H7 (cell line): Measurements from ENCODE around the gene S1PR2. TPM values are rescaled to one million over a fixed set of nuclear protein-coding genes. Genes with fewer than 3 reads are reported as not detected.

Source experiments
- DNase-seq: peaks from one replicate; pipeline ENCODE4 v3.0.0; 2012
- H3K27me3 ChIP-seq: 2 replicates; pipeline ENCODE4 v1.6.0; 2011; ENCODE audit warnings: mild to moderate bottlenecking, low read length; ENCODE audit not compliant: control insufficient read depth, insufficient read depth
- H3K36me3 ChIP-seq: replicated peaks from 2 replicates; pipeline ENCODE4 v1.5.1; 2011; ENCODE audit warnings: low read length; ENCODE audit not compliant: control insufficient read depth, insufficient read depth
- H3K4me3 ChIP-seq: 2 replicates; pipeline ENCODE4 v1.5.1; 2011; ENCODE audit warnings: low read depth, mild to moderate bottlenecking, control low read depth, low read length, moderate library complexity; ENCODE audit not compliant: insufficient read depth
- total RNA-seq: library from RNA; depleted of rRNA; stranded (reverse); fragments of >200 nt; shearing (Covaris generic); gene quantifications from 2 replicates; pipeline ENCODE4 v1.2.3, GENCODE V29; 2014; rRNA removed

Gene S1PR2, protein sequence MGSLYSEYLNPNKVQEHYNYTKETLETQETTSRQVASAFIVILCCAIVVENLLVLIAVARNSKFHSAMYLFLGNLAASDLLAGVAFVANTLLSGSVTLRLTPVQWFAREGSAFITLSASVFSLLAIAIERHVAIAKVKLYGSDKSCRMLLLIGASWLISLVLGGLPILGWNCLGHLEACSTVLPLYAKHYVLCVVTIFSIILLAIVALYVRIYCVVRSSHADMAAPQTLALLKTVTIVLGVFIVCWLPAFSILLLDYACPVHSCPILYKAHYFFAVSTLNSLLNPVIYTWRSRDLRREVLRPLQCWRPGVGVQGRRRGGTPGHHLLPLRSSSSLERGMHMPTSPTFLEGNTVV
- total RNA-seq, result 7.4 and 8.9 TPM in 2 replicates

DNA sequence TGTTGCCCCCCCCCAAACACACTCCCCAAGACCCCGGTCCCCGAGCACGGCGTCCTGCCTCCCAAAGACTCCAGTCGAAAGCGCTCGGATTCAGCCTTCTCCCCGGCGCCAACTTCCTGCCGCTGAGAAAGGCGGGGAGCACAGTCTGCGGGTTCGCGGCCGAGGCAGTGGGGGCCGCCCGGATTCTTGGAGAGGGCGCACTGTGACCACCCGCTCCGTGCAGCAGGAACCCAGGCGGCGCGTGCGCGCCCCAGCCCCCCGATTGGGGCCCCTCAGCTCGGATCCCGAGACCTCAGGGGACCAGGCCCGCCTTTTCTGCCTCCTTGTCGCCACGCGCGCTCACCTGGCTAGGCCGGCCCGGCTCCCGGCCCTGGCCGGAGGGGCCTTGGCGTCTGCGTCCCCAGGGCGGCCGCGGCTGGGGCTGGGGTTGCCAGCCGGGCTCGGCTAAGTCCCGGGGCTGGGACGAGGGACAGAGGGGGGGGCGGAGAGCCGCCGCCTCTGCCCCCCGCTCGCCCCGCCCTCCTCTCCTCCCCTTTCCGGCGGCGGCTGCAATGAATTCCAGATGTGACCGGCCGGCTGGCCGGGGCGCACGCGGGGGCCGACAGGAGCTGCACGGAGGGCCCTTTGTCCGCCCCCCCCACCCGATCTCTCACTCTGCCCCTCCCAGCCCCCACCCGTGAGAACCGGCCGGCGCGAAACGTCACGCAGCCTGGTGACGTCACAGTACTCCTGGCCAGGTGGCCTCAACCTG is at the start of gene S1PR2:
TSS of gene S1PR2 (minus strand) at position 471 of the 751 bp plus-strand sequence. CDS start 6,426 bp downstream, outside the sequence.
- DNase-seq, result peak; percentile 98
- Histone ChIP-seq H3K36me3 (no peaks in the 10 kb centered on the region), H3K27me3 (peaks cover 10% of the 10 kb centered on the region), H3K4me3 (peak within 1 kb of the TSS; percentile 88)

DNA sequence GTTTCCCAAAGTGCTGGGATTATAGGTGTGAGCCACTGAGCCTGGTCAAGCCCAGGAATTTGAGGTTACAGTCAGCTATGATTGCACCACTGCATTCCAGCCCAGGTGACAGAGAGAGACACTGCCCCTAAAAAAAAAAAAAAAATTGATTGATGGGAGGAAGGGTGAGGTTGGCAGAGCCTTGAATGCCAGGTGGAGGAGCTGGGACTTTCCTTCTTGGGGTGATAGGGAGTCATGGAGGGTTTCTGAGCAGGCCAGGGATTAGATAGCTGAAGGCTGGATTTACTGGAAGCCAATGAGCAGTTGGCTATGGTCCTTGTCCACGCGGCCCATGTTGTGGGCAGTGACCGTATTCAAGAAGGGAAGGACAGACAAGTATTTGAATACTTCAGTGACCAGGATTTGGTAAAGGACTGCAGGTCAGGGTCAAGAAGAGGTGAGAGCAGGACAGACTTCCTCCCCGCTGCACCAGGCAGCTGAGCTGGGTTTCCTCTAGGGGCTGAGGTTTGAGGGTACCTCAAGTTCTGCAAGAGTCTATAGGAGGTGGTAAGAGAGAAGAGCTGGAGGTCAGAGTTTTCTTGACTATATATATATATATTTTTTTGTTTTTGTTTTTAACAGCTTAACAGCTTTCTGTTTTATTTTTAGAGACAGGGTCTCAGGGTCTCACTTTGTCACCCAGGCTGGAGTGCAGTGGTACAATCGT is 48.8 kb upstream of the S1PR2 start:
- H3K36me3 ChIP-seq, result no peaks in the 10 kb centered on the region
- DNase-seq, result peak; percentile 15
- H3K27me3 ChIP-seq, result no peaks in the 10 kb centered on the region
- no peak overlapping the region for H3K4me3 ChIP-seq

DNA sequence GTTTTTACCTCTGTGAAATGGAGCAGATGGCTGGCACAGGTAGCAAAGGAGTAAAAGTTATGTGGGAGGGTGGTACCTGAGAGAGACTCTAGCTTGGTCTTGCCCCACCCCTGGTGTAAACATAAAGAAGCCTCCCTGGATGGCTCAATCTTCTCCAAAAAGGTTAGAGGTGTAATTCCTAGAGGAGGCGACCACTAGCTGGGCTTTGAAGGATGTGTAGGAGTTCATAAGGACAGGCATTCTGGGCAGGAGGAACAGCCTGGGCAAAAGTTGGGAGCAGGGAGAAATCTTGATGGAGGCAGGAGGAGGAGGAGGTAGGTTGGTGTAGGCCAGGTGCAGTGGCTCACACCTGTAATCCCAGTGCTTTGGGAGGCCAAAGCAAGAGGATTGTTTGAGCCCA is 47.8 kb upstream of the S1PR2 start:
- no peak for DNase-seq
- no peak overlapping the region for H3K4me3 ChIP-seq
- H3K27me3 ChIP-seq, result no peaks in the 10 kb centered on the region
- no peaks in the 10 kb centered on the region for H3K36me3 ChIP-seq

DNA sequence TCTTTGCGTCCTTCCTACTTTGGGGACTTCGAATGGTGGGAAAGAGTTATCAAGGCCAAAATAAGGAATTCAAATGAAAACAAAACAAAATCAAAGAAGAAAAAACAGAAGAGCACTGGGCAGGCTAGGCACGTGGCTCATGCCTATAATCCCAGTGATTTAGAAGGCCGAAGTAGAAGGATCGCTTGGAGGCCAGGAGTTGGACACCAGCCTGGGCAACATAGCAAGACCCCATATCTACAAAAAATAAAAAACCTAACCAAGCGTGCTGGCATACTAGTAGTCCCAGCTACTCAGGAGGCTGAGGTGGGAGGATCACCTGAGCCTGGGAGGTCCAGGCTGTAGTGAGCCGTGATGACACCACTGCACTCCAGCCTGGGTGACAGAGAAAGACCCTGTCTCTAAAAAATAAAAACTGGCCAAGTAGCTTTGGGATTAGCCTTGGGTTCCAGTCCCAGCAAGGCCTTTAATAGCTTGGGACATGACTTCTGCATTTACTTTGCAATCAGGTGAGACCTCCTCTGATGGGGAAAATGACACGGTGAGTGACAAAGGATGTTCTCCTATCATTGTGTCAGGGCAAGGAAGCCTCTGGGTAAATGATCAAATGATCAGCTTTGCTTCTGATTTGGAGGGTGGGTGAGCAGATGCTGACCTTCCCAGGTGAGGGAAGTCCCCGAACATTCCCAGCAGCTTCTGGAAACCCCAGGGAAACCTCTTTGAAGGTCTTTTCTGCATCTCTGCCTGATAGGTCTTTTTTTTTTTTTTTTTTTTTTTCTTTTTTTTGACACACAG is 46.9 kb upstream of the S1PR2 start:
- no peak for DNase-seq
- Histone ChIP-seq H3K36me3 (no peaks in the 10 kb centered on the region), H3K27me3 (no peaks in the 10 kb centered on the region), H3K4me3 (no peak overlapping the region)

DNA sequence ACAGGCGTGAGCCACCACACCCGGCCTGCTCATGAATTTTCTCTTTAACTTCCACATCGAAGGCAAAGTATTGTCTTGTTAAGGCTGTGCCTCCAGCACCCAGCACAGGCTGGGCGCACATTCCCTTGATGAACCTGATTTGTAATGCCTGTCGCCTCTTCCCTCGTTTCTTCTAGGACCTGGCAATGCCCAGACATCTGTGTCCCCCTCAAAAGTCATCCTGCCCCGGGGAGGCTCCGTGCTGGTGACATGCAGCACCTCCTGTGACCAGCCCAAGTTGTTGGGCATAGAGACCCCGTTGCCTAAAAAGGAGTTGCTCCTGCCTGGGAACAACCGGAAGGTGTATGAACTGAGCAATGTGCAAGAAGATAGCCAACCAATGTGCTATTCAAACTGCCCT is 43.5 kb upstream of the S1PR2 start:
- no peaks in the 10 kb centered on the region for H3K36me3 ChIP-seq
- DNase-seq, result peak; percentile 22
- peaks cover 29% of the 10 kb centered on the region for H3K27me3 ChIP-seq
- no peak overlapping the region for H3K4me3 ChIP-seq

DNA sequence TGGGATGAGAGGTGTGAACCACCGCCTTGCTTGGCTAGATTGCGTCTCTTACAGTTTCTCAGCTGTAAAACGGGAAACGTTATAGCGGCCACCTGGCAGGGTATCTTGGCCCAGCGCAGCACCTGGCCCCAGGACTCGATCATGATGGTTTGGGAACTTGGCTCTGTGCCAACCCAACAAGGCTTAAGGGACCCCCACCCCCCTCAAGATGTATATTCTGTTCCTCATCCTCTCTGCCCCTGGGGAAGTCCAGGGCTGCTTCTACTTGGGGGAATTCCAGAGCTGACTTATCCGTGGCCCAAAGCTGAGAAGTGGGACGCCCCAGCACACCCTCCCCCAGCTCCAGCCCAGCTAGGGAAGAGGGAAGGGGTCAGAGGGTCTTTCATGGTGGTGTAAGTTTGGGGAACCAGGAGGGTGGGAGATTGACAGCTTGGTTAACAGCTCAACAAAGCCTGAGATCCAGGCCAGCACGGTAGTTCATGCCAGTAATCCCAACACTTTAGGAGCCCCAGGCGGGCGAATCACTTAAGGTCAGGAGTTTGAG is 40.5 kb upstream of the S1PR2 start:
- no peak overlapping the region for H3K4me3 ChIP-seq
- DNase-seq, result peak; percentile 47
- no peaks in the 10 kb centered on the region for H3K36me3 ChIP-seq
- peaks cover 31% of the 10 kb centered on the region for H3K27me3 ChIP-seq

DNA sequence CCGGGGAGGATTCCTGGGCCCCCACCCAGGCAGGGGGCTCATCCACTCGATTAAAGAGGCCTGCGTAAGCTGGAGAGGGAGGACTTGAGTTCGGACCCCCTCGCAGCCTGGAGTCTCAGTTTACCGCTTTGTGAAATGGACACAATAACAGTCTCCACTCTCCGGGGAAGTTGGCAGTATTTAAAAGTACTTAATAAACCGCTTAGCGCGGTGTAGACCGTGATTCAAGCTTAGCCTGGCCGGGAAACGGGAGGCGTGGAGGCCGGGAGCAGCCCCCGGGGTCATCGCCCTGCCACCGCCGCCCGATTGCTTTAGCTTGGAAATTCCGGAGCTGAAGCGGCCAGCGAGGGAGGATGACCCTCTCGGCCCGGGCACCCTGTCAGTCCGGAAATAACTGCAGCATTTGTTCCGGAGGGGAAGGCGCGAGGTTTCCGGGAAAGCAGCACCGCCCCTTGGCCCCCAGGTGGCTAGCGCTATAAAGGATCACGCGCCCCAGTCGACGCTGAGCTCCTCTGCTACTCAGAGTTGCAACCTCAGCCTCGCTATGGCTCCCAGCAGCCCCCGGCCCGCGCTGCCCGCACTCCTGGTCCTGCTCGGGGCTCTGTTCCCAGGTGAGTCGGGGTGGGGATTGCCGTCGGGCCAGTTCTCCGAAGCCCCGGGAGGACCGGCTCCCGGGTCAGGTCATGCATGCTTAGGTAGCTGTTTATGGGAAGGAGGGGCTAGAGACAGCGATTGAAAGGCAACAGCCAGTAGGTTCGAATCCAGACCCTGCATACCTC is 39.7 kb upstream of the S1PR2 start, which contains the start of gene ICAM1:
TSS of gene ICAM1 (plus strand) at position 505 of the 779 bp plus-strand sequence. CDS start at position 545, 40 bp downstream.
- peak; percentile 93 for DNase-seq
- H3K27me3 ChIP-seq, result peaks cover 31% of the 10 kb centered on the region

DNA sequence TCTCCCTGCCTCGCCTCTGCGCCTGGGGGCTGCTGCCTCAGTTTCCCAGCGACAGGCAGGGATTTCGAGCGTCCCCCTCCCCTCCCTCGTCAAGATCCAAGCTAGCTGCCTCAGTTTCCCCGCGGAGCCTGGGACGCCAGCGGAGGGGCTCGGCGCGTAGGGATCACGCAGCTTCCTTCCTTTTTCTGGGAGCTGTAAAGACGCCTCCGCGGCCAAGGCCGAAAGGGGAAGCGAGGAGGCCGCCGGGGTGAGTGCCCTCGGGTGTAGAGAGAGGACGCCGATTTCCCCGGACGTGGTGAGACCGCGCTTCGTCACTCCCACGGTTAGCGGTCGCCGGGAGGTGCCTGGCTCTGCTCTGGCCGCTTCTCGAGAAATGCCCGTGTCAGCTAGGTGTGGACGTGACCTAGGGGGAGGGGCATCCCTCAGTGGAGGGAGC is 39.1 kb upstream of the S1PR2 start:
- Histone ChIP-seq H3K27me3 (peaks cover 31% of the 10 kb centered on the region), H3K36me3 (no peaks in the 10 kb centered on the region), H3K4me3 (peak overlapping the region; percentile 40)
- peak; percentile 77 for DNase-seq

More for the DNA sequence above, 39.7 kb upstream of the S1PR2 start, which contains the start of gene ICAM1:
- no peaks in the 10 kb centered on the region for H3K36me3 ChIP-seq
- peak within 1 kb of the TSS; percentile 40 for H3K4me3 ChIP-seq

DNA sequence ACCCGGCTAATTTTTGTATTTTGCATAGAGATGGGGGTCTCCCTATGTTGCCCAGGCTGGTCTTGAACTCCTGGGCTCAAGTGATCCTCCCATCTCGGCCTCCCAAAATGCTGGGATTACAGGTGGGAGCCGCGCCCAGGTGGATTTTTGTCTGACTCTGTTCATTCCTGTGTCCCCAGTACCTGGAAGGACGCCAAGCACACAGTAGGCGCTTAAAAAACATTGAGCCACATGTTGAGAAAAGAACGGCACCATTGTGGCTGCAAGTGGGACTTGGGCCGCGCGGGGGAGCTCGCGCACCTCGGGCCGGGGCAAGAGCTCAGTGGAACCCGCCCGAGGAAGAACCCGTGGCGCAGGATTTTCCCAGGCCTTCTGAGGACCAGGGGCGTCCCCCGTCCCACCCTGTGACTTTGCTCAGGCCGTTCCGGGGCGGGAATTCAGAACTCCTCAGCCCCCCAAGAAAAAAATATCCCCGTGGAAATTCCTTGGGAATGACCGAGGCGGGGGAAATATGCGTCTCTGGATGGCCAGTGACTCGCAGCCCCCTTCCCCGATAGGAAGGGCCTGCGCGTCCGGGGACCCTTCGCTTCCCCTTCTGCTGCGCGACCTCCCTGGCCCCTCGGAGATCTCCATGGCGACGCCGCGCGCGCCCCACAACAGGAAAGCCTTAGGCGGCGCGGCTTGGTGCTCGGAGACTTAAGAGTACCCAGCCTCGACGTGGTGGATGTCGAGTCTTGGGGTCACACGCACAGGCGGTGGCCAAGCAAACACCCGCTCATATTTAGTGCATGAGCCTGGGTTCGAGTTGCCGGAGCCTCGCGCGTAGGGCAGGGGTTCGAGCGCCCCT is 38.4 kb upstream of the S1PR2 start:
- Histone ChIP-seq H3K27me3 (peaks cover 31% of the 10 kb centered on the region), H3K36me3 (no peaks in the 10 kb centered on the region), H3K4me3 (peak overlapping the region; percentile 40)
- DNase-seq, result peak; percentile 94

DNA sequence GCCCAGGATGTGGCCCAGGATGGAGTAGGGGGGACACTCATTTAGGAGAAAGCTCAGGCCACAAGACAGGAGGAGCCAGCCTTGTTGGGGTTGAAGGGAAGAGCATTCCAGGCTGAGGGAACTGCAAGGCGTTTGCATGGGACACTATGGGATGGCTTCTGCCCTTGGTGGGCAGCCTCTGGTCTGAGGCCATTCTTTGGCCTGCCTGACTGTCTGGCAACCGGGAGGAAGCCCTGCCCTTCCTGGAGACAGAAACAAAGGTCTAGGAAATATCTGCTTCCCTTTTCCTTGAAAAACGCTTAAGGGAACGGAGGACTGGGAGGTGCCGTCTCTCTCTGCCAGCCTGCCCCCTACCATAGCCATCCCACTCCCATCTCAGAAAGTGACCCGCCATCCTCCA is 36.9 kb upstream of the S1PR2 start:
- no peak for DNase-seq
- H3K4me3 ChIP-seq, result no peak overlapping the region
- peaks cover 31% of the 10 kb centered on the region for H3K27me3 ChIP-seq
- H3K36me3 ChIP-seq, result no peaks in the 10 kb centered on the region

DNA sequence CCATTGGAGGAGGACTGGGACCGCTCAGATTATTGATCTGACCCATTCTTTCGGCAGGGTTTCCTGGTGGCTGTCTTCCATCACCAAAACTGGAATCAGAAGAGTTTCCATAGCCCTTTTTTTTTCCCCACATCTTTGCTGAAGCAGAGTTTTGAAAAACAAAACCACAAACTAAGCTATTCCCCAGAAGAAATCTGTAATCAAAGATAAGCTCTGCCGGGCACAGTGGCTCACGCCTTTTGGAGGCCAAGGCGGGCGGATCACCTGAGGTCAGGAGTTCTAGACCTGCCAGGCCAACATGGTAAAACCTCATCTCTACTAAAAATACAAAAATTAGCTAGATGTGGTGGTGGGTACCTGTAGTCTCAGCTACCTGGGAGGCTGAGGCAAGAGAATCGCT is 35.6 kb upstream of the S1PR2 start:
- DNase-seq, result no peak
- no peaks in the 10 kb centered on the region for H3K36me3 ChIP-seq
- no peak overlapping the region for H3K4me3 ChIP-seq
- peaks cover 22% of the 10 kb centered on the region for H3K27me3 ChIP-seq

DNA sequence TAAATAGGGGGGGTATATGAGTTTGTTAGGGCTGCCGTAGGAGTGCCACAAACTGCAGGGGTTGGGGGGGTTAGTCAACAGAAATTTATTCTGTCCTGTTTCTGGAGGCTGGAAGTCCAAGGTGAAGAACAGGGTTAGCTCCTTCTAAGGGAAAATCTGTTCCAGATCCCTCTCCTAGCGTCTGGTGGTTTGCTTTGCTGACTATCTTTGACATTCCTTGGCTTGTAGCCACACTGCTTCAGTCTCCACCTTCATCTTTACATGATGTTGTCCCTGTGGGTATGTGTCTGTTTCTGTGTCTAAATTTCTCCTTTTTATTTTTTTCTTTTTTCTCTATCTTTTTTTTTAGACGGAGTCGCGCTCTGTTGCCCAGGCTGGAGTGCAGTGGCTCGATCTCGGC is 31.6 kb upstream of the S1PR2 start:
- Histone ChIP-seq H3K27me3 (no peaks in the 10 kb centered on the region), H3K4me3 (no peak overlapping the region), H3K36me3 (peaks cover 2% of the 10 kb centered on the region)
- no peak for DNase-seq
